Measurements from ENCODE around the gene ADAMTSL1.

ADAMTSL1 gene

DNA sequence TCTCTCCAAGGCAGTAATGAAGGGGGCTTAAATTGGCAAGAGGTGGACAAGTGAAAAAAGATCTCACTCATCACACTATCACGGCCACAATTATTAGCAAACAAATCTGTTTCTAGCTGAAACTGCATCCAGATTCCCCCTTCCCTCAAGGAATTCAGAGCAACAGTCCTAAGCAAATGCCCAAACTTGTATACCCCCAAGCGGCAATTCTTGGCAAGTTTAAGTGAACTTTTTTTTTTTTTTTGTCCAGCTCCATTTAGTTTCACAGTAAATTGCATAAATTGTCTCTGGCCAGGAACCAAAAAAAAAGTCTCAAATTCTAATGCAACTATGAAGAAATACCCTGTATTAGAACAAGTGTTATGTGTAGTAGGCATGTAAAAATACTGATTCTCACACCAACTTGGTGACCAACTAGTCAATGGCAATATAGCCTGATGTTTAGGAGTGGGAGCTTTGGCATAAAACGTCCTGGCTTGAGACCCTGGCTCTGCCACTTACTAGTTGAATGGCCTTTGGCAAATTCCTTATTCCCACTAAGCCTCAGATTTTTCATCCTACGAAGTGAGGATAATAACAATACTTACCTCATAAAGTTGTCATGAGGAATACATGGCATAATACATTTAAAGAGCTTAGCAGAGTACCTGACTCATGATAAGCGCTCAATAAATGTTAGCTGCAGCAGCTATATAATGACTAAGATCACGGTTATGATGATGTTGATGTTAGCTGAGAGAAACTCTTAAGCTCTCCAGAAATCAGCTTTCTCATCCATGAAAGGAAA, 193.2 kb downstream of the ADAMTSL1 start:
- no peak overlapping the region for H3K27ac ChIP-seq (replicated peaks)

GRCh38 chr9:18668944-18669343, 195.0 kb downstream of the ADAMTSL1 start:
- Histone ChIP-seq H3K27me3 (ENCODE audit: insufficient read depth, poor library complexity, severe bottlenecking) (no peaks in the 10 kb centered on the region), H3K4me3 (replicated peaks; ENCODE audit: insufficient read depth, low read length) (no peak overlapping the region), H3K27ac (replicated peaks) (no peak overlapping the region)
- TF ChIP-seq REST (IDR thresholded peaks at IDR 0.05; ENCODE audit: insufficient replicate concordance, low read depth) (no peak), SPI1 (IDR thresholded peaks at IDR 0.05; ENCODE audit: borderline replicate concordance, low read depth) (no peak), POLR2AphosphoS5 (IDR thresholded peaks at IDR 0.05; ENCODE audit: low read depth) (no peak), GABPA (IDR thresholded peaks at IDR 0.05; ENCODE audit: low read depth) (no peak)
- TF ChIP-seq, protein P1, sequence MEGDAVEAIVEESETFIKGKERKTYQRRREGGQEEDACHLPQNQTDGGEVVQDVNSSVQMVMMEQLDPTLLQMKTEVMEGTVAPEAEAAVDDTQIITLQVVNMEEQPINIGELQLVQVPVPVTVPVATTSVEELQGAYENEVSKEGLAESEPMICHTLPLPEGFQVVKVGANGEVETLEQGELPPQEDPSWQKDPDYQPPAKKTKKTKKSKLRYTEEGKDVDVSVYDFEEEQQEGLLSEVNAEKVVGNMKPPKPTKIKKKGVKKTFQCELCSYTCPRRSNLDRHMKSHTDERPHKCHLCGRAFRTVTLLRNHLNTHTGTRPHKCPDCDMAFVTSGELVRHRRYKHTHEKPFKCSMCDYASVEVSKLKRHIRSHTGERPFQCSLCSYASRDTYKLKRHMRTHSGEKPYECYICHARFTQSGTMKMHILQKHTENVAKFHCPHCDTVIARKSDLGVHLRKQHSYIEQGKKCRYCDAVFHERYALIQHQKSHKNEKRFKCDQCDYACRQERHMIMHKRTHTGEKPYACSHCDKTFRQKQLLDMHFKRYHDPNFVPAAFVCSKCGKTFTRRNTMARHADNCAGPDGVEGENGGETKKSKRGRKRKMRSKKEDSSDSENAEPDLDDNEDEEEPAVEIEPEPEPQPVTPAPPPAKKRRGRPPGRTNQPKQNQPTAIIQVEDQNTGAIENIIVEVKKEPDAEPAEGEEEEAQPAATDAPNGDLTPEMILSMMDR (IDR thresholded peaks at IDR 0.05; ENCODE audit: insufficient read depth, low read length), result no peak
- no peak for DNase-seq (ENCODE audit: low read depth in 1 of 2, low spot score in 1 of 2)

More for the DNA sequence above, 193.2 kb downstream of the ADAMTSL1 start:
- H3K4me3 ChIP-seq (replicated peaks; ENCODE audit: insufficient read depth, low read length), result no peak overlapping the region
- no peaks in the 10 kb centered on the region for H3K27me3 ChIP-seq (ENCODE audit: insufficient read depth, poor library complexity, severe bottlenecking)
- no peak for TF ChIP-seq POLR2AphosphoS5 (IDR thresholded peaks at IDR 0.05; ENCODE audit: low read depth)
- no peak for TF ChIP-seq REST (IDR thresholded peaks at IDR 0.05; ENCODE audit: insufficient replicate concordance, low read depth)
- TF ChIP-seq GABPA (IDR thresholded peaks at IDR 0.05; ENCODE audit: low read depth), result no peak
- TF ChIP-seq, protein P1 (IDR thresholded peaks at IDR 0.05; ENCODE audit: insufficient read depth, low read length), result no peak
- no peak for TF ChIP-seq SPI1 (IDR thresholded peaks at IDR 0.05; ENCODE audit: borderline replicate concordance, low read depth)
- DNase-seq (ENCODE audit: low read depth in 1 of 2, low spot score in 1 of 2), result no peak

- no peak for TF ChIP-seq GABPA (IDR thresholded peaks at IDR 0.05; ENCODE audit: low read depth)
- TF ChIP-seq SPI1 (IDR thresholded peaks at IDR 0.05; ENCODE audit: borderline replicate concordance, low read depth), result no peak
- TF ChIP-seq POLR2AphosphoS5 (IDR thresholded peaks at IDR 0.05; ENCODE audit: low read depth), result no peak
- TF ChIP-seq, protein P1 (IDR thresholded peaks at IDR 0.05; ENCODE audit: insufficient read depth, low read length), result no peak
- no peak for TF ChIP-seq REST (IDR thresholded peaks at IDR 0.05; ENCODE audit: insufficient replicate concordance, low read depth)
- H3K27ac ChIP-seq (replicated peaks), result no peak overlapping the region
- no peak overlapping the region for H3K4me3 ChIP-seq (replicated peaks; ENCODE audit: insufficient read depth, low read length)
- no peaks in the 10 kb centered on the region for H3K27me3 ChIP-seq (ENCODE audit: insufficient read depth, poor library complexity, severe bottlenecking)
- DNase-seq (ENCODE audit: low read depth in 1 of 2, low spot score in 1 of 2), result no peak
Measured at GRCh38 chr9:18672706-18673105, 198.8 kb downstream of the ADAMTSL1 start.

Data from HL-60 (cell line).